ENCODE data around the gene E2F6. TPM values are rescaled to one million over a fixed set of nuclear protein-coding genes. Genes with fewer than 3 reads are reported as not detected.

Gene E2F6
- total and polyA plus RNA-seq, 9 of the 15 experiments (the other 6 are each of a cell fraction or from before 2014, with no cell fraction given): 13.6 to 33.9 (median 26.1) TPM

DNA sequence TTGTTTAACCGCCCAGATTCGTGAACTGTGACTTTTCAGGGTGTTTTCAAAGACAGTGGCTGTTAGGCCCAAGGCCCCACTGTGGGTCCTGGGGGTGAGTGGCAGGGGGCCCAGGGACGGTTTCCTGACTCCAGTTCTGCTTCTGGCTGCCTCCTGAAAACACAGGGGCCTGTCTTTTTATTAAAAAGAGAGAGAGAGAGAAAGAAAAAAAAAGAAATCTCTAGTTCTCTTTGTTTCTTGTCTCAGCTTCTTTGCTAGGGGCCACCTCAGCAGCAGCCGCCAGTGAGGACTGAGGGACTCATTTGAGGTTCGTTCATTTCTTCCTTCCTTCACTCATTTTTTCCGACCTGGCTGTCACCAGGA, 15.4 kb upstream of the E2F6 start (continued):
- TF ChIP-seq CHD4 (IDR thresholded peaks at IDR 0.05; ENCODE audit: insufficient read depth, insufficient replicate concordance, low read depth, low read length, poor library complexity, severe bottlenecking) (no peak), FIP1L1 (IDR thresholded peaks at IDR 0.05; ENCODE audit: low read depth, low read length, poor library complexity, severe bottlenecking) (no peak)
- TF ChIP-seq, protein P1, sequence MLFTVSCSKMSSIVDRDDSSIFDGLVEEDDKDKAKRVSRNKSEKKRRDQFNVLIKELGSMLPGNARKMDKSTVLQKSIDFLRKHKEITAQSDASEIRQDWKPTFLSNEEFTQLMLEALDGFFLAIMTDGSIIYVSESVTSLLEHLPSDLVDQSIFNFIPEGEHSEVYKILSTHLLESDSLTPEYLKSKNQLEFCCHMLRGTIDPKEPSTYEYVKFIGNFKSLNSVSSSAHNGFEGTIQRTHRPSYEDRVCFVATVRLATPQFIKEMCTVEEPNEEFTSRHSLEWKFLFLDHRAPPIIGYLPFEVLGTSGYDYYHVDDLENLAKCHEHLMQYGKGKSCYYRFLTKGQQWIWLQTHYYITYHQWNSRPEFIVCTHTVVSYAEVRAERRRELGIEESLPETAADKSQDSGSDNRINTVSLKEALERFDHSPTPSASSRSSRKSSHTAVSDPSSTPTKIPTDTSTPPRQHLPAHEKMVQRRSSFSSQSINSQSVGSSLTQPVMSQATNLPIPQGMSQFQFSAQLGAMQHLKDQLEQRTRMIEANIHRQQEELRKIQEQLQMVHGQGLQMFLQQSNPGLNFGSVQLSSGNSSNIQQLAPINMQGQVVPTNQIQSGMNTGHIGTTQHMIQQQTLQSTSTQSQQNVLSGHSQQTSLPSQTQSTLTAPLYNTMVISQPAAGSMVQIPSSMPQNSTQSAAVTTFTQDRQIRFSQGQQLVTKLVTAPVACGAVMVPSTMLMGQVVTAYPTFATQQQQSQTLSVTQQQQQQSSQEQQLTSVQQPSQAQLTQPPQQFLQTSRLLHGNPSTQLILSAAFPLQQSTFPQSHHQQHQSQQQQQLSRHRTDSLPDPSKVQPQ (CRISPR knock-in tag; IDR thresholded peaks at IDR 0.05; ENCODE audit: borderline replicate concordance): no peak

DNA sequence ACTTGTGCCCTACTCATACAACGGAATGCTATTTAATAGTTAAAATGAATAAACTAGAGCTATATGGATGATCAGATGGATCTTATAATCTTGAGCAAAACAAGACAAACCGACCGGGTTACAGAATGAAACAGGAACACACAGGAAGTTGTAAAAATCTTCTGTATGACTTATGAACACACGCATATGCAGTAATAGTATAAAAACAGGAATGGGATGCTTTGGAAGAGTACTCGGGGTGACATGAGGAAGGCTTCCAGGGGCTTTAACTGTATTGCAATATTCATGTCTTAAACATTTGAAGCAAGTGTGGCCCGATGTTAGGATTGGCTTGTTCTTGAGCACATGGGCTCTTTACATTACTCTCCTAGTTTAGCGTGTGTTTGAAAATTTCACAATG, 14.9 kb upstream of the E2F6 start:
- DNase-seq (ENCODE audit: extremely low read depth in 1 of 4, low spot score in 3 of 4) (no peak), ATAC-seq (no peak), FAIRE-seq (no peak)
- H3K4me2 ChIP-seq (ENCODE audit: insufficient read depth, low read length): no peak overlapping the region
- 0 out of 5 replicates have a peak, but pooled peaks cover 0 to 3% of the 10 kb centered on the region in 2 experiments for H3K4me1 ChIP-seq (replicated peaks in 1 of 2; ENCODE audit: control insufficient read depth in 2 of 2, insufficient read depth in 2 of 2, low read length in 2 of 2)
- H3K9me1 ChIP-seq (ENCODE audit: control insufficient read depth, insufficient read depth, low read length): no peaks in the 10 kb centered on the region
- no peak overlapping the region for H2AFZ ChIP-seq (ENCODE audit: low read depth, low read length)
- no peak overlapping the region for H3K27ac ChIP-seq (ENCODE audit: extremely low read depth, low read depth, low read length)
- in situ Hi-C loops (cut with MboI) (loop anchor here (25.0 kb wide), 1 partner anchor 306 kb away; no protein-coding TSS in a partner anchor), intact Hi-C loops (cut with micrococcal nuclease) (no loop called here)
- peaks cover 8 to 23% of the 10 kb centered on the region in 2 experiments; a peak in 4 of 5 replicates for H3K27me3 ChIP-seq (ENCODE audit: control insufficient read depth in 2 of 2, insufficient read depth in 2 of 2, low read length in 2 of 2)
- no peaks in the 10 kb centered on the region for H3K36me3 ChIP-seq (ENCODE audit: control insufficient read depth, insufficient read depth, low read length)
- no peak overlapping the region for H3K4me3 ChIP-seq
- H3K9ac ChIP-seq (ENCODE audit: insufficient read depth in 1 of 2, low read depth in 2 of 2, low read length in 2 of 2): no peak overlapping the region
- CTCF ChIA-PET (ENCODE audit: low intra/inter-chr PET ratio): interaction anchor here (0.6 to 1.6 kb wide), 2 partner anchors 103 to 450 kb away, joined by 4 read pairs; no protein-coding TSS in a partner anchor
- BruUV-seq (replicated peaks): no TSS peak
- POLR2A ChIA-PET: no interaction called here
- H4K20me1 ChIP-seq (replicated peaks; ENCODE audit: control insufficient read depth, insufficient read depth, low read length): no peaks in the 10 kb centered on the region
- H3K79me2 ChIP-seq (ENCODE audit: control insufficient read depth, insufficient read depth, low read length): no peaks in the 10 kb centered on the region
- H3K9me3 ChIP-seq (replicated peaks; ENCODE audit: control insufficient read depth, insufficient read depth, low read depth, low read length): no peaks in the 10 kb centered on the region
- 9% methylated on average over 7 of the region's 7 CpGs for WGBS (ENCODE audit: insufficient coverage, low coverage, missing lambda C conversion rate)
- TF ChIP-seq, protein P2, sequence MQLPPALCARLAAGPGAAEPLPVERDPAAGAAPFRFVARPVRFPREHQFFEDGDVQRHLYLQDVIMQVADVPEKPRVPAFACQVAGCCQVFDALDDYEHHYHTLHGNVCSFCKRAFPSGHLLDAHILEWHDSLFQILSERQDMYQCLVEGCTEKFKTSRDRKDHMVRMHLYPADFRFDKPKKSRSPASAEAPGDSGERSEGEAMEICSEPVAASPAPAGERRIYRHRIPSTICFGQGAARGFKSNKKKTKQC (CRISPR knock-in tag; IDR thresholded peaks at IDR 0.05): no peak
- TF ChIP-seq ZNF184 (CRISPR knock-in tag; IDR thresholded peaks at IDR 0.05) (no peak), PHB2 (IDR thresholded peaks at IDR 0.05; ENCODE audit: low read depth) (no peak), ZNF3 (CRISPR knock-in tag; IDR thresholded peaks at IDR 0.05) (no peak), PRPF4 (IDR thresholded peaks at IDR 0.05; ENCODE audit: insufficient read depth, low read depth, low read length, poor library complexity, severe bottlenecking) (no peak)
- TF ChIP-seq, protein P3, sequence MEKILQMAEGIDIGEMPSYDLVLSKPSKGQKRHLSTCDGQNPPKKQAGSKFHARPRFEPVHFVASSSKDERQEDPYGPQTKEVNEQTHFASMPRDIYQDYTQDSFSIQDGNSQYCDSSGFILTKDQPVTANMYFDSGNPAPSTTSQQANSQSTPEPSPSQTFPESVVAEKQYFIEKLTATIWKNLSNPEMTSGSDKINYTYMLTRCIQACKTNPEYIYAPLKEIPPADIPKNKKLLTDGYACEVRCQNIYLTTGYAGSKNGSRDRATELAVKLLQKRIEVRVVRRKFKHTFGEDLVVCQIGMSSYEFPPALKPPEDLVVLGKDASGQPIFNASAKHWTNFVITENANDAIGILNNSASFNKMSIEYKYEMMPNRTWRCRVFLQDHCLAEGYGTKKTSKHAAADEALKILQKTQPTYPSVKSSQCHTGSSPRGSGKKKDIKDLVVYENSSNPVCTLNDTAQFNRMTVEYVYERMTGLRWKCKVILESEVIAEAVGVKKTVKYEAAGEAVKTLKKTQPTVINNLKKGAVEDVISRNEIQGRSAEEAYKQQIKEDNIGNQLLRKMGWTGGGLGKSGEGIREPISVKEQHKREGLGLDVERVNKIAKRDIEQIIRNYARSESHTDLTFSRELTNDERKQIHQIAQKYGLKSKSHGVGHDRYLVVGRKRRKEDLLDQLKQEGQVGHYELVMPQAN (IDR thresholded peaks at IDR 0.05; ENCODE audit: borderline replicate concordance): no peak
- TF ChIP-seq, protein P4, sequence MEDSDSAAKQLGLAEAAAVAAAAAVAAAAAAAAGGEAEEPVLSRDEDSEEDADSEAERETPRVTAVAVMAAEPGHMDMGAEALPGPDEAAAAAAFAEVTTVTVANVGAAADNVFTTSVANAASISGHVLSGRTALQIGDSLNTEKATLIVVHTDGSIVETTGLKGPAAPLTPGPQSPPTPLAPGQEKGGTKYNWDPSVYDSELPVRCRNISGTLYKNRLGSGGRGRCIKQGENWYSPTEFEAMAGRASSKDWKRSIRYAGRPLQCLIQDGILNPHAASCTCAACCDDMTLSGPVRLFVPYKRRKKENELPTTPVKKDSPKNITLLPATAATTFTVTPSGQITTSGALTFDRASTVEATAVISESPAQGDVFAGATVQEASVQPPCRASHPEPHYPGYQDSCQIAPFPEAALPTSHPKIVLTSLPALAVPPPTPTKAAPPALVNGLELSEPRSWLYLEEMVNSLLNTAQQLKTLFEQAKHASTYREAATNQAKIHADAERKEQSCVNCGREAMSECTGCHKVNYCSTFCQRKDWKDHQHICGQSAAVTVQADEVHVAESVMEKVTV (CRISPR knock-in tag; IDR thresholded peaks at IDR 0.05): no peak
- TF ChIP-seq, protein P5, sequence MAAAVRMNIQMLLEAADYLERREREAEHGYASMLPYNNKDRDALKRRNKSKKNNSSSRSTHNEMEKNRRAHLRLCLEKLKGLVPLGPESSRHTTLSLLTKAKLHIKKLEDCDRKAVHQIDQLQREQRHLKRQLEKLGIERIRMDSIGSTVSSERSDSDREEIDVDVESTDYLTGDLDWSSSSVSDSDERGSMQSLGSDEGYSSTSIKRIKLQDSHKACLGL (CRISPR knock-in tag; IDR thresholded peaks at IDR 0.05; ENCODE audit: borderline replicate concordance, poor library complexity, severe bottlenecking): no peak

Measured in K562 (cell line).